Activated T-helper 9 cell treated with anti-CD3 and anti-CD28 coated beads, Interleukin-2, amount 50 U/mL, for 16 hours (primary cell): Measurements from ENCODE around the gene BSX.

ENCODE experiments used
- DNase-seq: peaks from one replicate; pipeline ENCODE4 v3.0.0-alpha.2; 2020; ENCODE audit warnings: low read depth

The BSX gene

GRCh38 chr11:122981388-122982264, at the start of gene BSX:
BSX (minus strand) TSS chr11:122981834; CDS start chr11:122981671, 163 bp downstream.
- no peak for DNase-seq

GRCh38 chr11:123030517-123030916, 48.9 kb upstream of the BSX start:
- DNase-seq = no peak

- DNase-seq = no peak
These were observed 39.3 kb upstream of the BSX start for GRCh38 chr11:123020968-123021367.

DNA sequence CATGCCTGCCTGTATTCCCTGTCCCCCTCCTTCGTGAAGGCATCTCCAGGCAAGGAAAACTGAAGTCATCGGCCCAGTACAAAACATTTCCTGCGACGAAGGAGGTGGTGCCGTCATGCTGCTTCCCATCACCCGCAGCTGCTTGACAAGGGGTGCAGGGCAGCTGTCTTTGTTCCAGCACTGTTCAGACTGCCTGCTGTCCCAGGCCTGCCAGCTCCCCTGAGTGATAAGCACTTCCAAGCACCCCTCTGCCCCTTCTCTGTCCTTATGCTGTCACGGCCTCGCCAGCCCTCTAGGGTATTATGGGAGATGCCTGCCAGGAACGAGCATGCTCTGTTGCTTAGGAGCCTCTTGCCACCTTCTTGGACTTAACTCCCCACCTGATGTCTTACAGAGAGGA, 37.1 kb upstream of the BSX start:
- DNase-seq = no peak

- DNase-seq = no peak
These were observed 29.9 kb upstream of the BSX start for GRCh38 chr11:123011510-123011909.

DNA sequence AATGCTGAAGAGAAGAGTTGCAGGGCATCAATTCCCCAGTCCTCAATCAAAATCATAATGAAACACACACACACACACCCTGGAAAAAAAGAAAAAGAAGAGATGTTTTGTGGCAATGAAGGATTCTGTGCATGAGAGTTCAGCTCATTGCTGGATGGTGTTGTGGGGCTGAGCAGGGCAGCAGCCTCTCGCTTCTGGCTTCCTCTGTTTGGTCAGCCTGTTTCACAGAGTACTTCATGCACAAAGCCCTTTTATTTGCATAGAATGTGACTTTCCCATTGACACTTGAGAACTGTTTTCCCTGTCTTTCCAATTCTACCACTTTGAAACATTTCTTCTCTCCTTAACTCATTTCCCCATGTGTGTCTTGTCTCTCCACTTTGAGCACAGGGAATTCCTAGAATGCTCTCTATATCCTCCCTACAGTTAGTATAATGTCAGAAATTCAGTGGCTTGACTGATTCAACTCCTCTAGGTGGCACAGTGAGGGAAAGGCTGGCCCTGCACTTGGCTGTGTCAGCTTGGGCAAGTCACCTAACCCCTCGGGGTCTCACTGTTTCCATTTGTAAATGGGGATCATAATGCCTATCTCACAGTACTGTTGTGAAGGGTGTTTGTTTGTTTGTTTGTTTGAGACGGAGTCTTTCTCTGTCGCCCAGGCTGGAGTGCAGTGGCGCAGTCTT, 25.4 kb upstream of the BSX start:
- no peak for DNase-seq

- no peak for DNase-seq
These were observed 19.1 kb upstream of the BSX start for GRCh38 chr11:123000721-123001120.

- no peak for DNase-seq
These were observed 17.2 kb upstream of the BSX start for GRCh38 chr11:122998727-122999366.

DNA sequence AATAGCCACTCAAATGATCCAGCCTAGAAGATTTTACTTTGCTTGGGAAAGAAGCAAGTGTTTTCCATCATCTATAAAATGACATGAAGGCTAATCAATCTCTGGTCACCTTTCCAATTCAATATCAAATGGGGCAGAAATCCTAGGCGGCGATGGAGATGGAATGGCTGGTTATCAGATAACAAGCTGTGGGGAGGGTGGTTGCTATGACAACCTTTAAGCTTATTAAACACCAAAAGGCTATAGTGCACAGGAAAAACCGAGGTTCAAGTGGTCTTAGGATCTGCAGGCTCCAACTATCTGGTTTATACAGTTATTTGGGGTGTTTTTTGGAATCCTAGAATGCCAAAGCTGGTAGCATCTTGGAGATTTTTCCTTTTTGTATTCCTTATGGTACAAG, 13.9 kb upstream of the BSX start:
- DNase-seq = no peak

DNA sequence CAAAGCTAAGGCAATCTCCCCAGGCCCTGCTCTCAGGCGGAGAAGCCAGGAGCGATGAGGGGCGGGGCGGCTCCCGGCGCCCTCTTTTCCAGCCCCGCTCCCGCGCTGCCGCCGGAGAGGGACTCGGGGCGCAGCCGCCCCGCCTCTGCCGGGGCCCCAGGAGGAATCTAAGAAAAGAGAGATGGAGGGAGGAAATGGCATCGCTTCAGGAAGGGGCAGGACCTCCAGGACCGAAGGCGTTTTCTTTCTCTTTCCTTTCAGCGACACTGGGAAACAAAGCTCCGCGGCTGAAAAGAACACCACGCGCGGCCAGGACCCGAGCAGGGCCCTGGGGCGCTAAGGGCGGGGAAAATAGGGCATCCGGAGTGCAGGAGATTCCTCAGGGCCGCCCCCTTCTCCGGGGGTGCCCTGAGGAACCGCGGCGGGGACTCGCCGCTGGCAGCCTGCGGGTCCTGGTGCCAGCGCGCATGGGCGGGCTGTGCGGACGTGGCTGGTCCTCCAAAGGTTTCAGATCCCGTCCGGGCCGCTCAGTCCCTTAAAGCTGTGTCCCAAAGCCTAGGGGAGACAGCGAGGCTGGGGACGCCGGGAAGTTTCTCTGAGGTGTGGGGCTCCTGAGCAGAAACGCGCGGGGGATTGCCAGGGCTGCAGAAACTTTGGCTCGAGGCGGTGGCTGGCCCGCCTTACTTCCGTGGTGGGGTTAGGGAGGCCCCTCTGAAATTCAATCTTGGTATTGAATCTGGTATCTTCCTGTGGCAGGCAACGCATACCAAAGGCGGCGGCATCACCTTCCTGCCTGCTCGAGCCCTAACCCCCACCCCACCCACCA, 2.8 kb upstream of the BSX start:
- no peak for DNase-seq

GRCh38 chr11:122983438-122984185, 2.0 kb upstream of the BSX start:
- no peak for DNase-seq

- DNase-seq = no peak
These were observed 1.6 kb downstream of the BSX start for GRCh38 chr11:122979815-122980595.

GRCh38 chr11:122979103-122979814, 2.4 kb downstream of the BSX start:
- no peak for DNase-seq

GRCh38 chr11:122978299-122978620, 3.4 kb downstream of the BSX start:
- DNase-seq = no peak

DNA sequence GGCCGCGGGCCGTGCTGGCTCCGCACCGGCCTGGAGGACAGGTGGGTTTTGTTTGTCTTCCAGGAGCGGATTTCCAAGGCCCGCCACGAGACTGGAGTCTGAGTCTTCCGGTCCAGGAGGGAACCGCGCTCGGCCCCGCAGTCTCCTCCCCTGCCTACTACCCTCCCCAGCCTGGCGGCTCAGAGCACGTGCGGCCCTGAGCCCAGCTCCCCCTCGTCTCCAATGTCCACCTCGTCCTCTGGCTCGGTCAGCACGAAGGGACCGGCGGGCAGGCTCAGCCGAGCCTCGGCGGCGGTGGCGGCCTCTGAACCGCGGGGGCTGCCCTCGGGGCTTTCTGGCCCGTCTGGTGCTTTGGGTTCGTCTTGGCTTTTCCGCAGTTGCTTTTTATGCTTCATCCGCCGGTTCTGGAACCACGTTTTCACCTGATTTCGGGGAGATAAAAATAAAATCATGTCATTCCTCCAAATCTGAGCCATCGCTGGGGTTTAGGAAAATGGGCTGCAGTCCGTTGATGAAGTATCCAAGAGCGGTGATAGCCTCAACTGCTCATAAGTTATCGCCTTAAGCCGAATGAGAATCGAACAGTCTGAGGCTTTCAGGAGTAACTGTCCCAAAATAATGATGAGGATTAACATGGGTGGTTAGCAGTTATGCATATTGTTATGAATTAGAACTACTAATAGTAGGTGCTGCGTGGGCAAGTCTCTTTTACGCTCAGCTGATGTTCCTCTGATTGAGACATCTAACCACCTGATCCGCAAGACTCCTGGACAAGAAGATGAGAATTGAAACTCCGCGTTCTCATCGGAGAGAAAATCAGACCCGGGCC, 4.0 kb downstream of the BSX start:
- no peak for DNase-seq

DNA sequence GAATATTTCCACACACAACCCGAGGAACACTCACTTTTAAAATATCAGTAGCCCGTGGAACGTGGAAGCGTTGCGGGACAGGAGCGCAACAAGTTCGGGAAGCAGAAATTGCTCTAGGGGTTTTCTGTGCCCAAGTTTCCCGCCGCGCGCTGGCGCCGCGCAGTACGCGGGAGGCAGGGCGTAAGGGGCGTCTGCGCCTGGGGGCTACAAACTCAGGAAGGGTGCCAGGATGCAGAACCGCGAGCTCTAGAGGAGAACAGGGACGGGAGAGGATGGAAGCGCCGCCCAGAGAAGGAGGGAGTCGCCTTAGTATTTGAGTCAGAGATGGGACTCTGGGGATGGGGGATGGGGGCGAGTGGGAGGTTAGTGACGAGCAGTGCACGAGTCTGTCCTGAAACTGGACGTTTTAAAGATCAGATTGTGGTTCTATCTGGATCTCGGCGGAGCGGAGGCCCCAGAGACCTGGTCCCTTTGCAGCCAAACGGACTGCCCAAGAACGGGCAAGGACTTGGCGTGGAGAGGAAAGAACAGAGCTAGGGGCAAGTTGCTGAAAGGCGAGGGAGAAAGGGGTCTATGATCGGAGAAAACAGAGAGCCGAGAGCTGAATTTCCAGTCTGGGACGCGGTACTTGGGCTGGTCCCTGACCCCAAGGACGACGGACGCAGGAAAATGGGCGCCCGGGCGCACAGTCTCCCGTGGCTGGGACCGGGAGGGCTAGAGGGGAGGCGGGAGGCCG, 4.7 kb downstream of the BSX start:
- DNase-seq = no peak

- no peak for DNase-seq
These were observed 5.4 kb downstream of the BSX start for GRCh38 chr11:122976061-122976733.

DNA sequence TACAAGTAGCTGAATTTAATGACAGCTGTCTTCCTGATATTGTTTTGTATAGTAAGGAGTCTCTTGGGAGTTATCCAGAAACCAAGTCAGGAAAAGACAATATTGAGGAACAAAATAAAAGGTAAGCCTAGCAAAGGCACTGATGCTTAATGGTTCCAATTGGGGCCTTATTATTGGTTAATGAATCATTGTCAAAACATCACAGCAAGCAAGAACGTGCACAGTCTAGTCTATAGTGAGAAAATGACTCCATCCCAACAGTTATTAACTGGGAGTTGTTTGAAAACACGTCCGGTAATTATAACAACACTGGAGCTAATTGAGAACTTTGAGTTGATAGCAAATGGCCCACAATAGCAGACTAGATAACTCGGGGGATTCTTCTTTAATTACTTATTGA, 17.7 kb downstream of the BSX start:
- no peak for DNase-seq
